ENCODE measurements around the gene KLHL35. TPM values are rescaled to one million over a fixed set of nuclear protein-coding genes. Genes with fewer than 3 reads are reported as not detected.

KLHL35 gene
- total and polyA plus RNA-seq, 12 donors, result 0.25 to 3.5 (median 0.93) TPM

DNA sequence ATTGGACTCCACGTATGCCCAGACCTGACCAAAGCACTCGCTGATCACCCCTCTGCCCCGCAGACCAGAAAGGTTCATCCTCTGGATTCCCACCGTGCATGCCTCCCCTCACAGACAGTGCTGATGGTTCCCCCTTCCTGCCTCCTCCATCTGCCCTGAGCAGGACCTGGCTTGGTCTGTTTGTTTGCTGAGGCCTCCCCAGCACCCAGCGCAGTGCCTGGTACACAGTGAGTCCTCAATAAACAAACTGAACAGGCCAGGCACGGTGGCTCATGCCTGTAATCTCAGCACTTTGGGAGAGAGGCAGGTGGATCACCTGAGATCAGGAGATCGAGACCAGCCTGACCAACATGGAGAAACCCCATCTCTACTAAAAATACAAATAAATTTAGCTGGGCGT, 57.4 kb downstream of the KLHL35 start:
- 87 to 95% (median 91%) methylated on average over 8 of the region's 8 CpGs for WGBS, 4 donors
- Histone ChIP-seq H3K27ac (no peak overlapping the region), H3K36me3 (replicated peaks in 1 of 2) (no peaks in the 10 kb centered on the region), H3K4me3 (no peak overlapping the region), H3K27me3 (no peaks in the 10 kb centered on the region), H3K9me3 (replicated peaks in 1 of 3) (no peaks in the 10 kb centered on the region), H3K4me1 (replicated peaks in 1 of 2) (peaks cover 0 to 4% of the 10 kb centered on the region in 2 donors)
- intact Hi-C loops (cut with DNase I), result loop anchor here in 1 of 2 donors (10.0 kb wide), 1 partner anchor 611 kb away; no protein-coding TSS in a partner anchor
- no peak for TF ChIP-seq CTCF (IDR thresholded peaks at IDR 0.05)
- TF ChIP-seq POLR2A (IDR thresholded peaks at IDR 0.05), result no peak
- no peak for DNase-seq

DNA sequence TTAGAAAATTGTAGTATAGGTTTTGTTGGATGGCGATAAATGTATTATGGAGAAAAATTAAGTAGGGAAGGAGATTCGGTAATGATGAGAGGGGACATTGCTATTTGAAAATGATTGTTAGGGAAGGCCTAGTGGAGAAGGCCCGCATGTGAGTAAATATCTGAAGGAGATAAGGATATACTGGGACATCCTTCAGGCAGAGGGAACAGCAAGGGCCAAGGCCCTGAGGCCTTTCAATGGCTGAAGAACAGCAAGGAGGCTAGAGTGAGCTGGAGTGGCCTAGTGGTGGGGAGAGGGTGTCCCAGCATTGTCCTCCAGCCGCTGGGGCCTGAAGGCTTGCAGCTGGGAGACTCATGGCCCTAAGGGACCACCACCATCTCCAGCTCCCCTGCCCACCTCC, 58.4 kb downstream of the KLHL35 start:
- TF ChIP-seq POLR2A (IDR thresholded peaks at IDR 0.05), result no peak
- no peak for TF ChIP-seq CTCF (IDR thresholded peaks at IDR 0.05)
- Histone ChIP-seq H3K9me3 (replicated peaks in 1 of 3) (no peaks in the 10 kb centered on the region), H3K4me1 (replicated peaks in 1 of 2) (peaks cover 0 to 4% of the 10 kb centered on the region in 2 donors), H3K4me3 (no peak overlapping the region), H3K27me3 (no peaks in the 10 kb centered on the region), H3K27ac (no peak overlapping the region), H3K36me3 (replicated peaks in 1 of 2) (no peaks in the 10 kb centered on the region)
- intact Hi-C loops (cut with DNase I), result loop anchor here in 1 of 2 donors (10.0 kb wide), 1 partner anchor 610 kb away; no protein-coding TSS in a partner anchor
- 84 to 93% (median 90%) methylated on average over 4 of the region's 4 CpGs for WGBS, 4 donors
- no peak for DNase-seq

DNA sequence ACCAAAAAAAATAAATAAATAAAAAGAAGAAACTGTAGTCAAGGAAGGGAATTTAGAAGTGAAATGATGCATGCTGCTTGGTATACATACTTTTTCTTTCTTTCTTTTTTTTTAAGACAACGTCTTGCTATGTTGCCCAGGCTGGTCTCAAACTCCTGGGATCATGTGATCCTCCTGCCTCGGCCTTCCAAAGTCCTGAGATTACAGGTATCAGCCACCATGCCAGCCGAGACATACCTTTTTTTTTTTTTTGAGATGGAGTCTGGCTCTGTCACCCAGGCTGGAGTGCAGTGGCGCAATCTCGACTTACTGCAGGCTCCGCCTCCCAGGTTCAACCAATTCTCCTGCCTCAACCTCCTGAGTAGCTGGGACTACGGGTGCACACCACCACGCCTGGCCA, 59.8 kb downstream of the KLHL35 start:
- intact Hi-C loops (cut with DNase I), result loop anchor here in 1 of 2 donors (10.0 kb wide), 1 partner anchor 608 kb away; no protein-coding TSS in a partner anchor

More for the DNA sequence above, 59.8 kb downstream of the KLHL35 start:
- H3K27ac ChIP-seq, result no peak overlapping the region
- 88 to 91% (median 90%) methylated on average over 8 of the region's 8 CpGs for WGBS, 4 donors
- no peak for TF ChIP-seq CTCF (IDR thresholded peaks at IDR 0.05)
- no peak for TF ChIP-seq POLR2A (IDR thresholded peaks at IDR 0.05)
- H3K27me3 ChIP-seq, result no peaks in the 10 kb centered on the region
- no peak overlapping the region for H3K4me3 ChIP-seq
- H3K36me3 ChIP-seq (replicated peaks in 1 of 2), result no peaks in the 10 kb centered on the region
- H3K9me3 ChIP-seq (replicated peaks in 1 of 3), result no peaks in the 10 kb centered on the region
- H3K4me1 ChIP-seq (replicated peaks in 1 of 2), result peaks cover 0 to 4% of the 10 kb centered on the region in 2 donors
- DNase-seq, result no peak

Small RNA genes within 50 kb of the gene (small RNA-seq; reads per million reads assigned to genes)
- gene SNORD15A, result 0 reads per million in 2 donors
- 34.8 to 113 reads per million in 2 donors for gene SNORD15B

Other genes with a start within 250 kb of the KLHL35 start
- 1 to 10 TPM in 4 of 9 donors, under 1 TPM in 5; 0.11 to 3.7 (median 0.97) TPM for gene TPBGL, start 192.4 kb downstream of the KLHL35 start, total RNA-seq
- 1 to 10 TPM; 1.5 to 4.3 (median 3.1) TPM for gene TPBGL, start 192.4 kb downstream of the KLHL35 start, polyA plus RNA-seq
- 10 to 100 TPM; 23.7 to 54.2 (median 32.0) TPM for gene ARRB1, start 81.5 kb downstream of the KLHL35 start, total RNA-seq
- 10 to 100 TPM in 1 of 3 donors, 1 to 10 TPM in 2; 4.9 to 15.2 (median 8.8) TPM for gene ARRB1, start 81.5 kb downstream of the KLHL35 start, polyA plus RNA-seq
- 1,000 to 10,000 TPM in 8 of 9 donors, 100 to 1,000 TPM in 1; 776 to 2,024 (median 1,323) TPM for gene RPS3, start 33.7 kb downstream of the KLHL35 start, total RNA-seq
- gene RPS3, start 33.7 kb downstream of the KLHL35 start, polyA plus RNA-seq, result 1,000 to 10,000 TPM; 1,074 to 1,454 (median 1,425) TPM
- 10 to 100 TPM in 7 of 9 donors, 1 to 10 TPM in 2; 4.8 to 17.8 (median 13.6) TPM for gene GDPD5, start 92.7 kb upstream of the KLHL35 start, total RNA-seq
- 100 to 1,000 TPM in 1 of 3 donors, 10 to 100 TPM in 1, 1 to 10 TPM in 1; 4.1 to 110 (median 35.0) TPM for gene GDPD5, start 92.7 kb upstream of the KLHL35 start, polyA plus RNA-seq
- 100 to 1,000 TPM; 111 to 529 (median 220) TPM for gene SERPINH1, start 129.1 kb upstream of the KLHL35 start, total RNA-seq
- 100 to 1,000 TPM in 2 of 3 donors, 10 to 100 TPM in 1; 93.6 to 152 (median 127) TPM for gene SERPINH1, start 129.1 kb upstream of the KLHL35 start, polyA plus RNA-seq
- gene MAP6, start 235.8 kb upstream of the KLHL35 start, total RNA-seq, result 10 to 100 TPM; 11.4 to 56.0 (median 20.2) TPM
- gene MAP6, start 235.8 kb upstream of the KLHL35 start, polyA plus RNA-seq, result 10 to 100 TPM; 28.6 to 34.8 (median 33.1) TPM